ENCODE results near the gene ISG20L2.

The ISG20L2 gene

DNA sequence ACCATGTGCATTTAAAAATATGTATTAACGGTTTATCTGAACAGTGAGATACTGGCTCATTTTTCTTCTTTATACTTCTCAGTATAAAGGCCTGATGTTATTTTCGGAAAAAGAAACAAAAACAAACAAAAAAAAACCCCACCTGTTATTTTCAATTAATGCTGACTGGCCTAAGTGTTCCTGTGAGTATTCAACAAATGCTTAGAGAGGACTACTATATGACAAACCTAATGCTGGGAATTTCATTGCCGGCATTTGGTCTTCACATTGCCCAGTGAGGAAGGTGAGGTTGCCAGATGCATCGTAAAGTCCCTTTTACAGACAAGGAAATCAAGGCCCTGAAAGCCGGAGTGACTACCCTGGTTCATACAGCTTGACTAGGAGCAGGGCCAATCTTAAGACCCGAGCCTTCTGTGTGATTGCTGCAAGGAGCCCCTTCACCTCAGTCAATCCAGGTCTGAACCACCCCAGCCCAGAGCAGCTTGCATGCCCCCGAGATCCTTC is 11.7 kb upstream of the ISG20L2 start:
- no peak for DNase-seq

DNA sequence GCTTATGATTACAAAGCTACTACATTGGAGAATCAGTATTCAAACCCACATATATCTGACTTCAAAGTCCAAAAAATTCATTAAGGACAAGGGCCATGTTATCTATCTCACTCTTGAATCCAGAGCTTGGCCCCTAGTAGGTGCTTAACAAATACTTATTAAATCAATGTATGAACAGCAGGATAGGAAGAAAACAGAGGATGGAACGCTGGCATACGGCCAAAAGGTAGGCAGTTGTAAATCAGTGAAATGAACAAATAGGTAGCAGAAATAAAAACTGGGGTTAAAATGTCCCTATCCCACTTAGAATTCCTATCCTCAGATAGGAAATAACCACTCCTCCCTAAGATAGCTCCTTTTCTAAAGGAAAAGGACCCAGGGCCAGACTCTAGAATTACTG is 10.3 kb upstream of the ISG20L2 start:
- no peak for DNase-seq

DNA sequence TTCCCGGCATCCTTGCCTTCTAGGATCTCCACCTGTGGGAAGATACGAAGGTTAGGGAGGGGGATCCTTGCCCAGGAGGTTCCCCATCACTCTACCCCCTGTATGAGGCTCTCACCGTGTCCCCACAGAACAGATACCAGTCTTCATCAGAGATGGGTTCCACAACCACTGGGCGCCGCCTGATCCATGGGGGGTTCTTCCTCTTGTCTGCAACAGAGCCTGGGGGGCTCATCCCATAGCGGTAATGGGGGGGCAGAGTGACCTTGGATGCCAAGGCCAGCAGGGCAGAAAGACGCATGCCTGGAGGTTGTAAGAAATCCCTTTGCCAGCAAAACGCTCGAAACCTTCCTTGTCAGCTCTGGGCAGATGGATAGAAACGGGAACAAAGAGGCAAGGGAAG is 9.8 kb upstream of the ISG20L2 start:
- no peak for DNase-seq

GRCh38 chr1:156733989-156734584 is 5.5 kb upstream of the ISG20L2 start:
- no peak for DNase-seq

DNA sequence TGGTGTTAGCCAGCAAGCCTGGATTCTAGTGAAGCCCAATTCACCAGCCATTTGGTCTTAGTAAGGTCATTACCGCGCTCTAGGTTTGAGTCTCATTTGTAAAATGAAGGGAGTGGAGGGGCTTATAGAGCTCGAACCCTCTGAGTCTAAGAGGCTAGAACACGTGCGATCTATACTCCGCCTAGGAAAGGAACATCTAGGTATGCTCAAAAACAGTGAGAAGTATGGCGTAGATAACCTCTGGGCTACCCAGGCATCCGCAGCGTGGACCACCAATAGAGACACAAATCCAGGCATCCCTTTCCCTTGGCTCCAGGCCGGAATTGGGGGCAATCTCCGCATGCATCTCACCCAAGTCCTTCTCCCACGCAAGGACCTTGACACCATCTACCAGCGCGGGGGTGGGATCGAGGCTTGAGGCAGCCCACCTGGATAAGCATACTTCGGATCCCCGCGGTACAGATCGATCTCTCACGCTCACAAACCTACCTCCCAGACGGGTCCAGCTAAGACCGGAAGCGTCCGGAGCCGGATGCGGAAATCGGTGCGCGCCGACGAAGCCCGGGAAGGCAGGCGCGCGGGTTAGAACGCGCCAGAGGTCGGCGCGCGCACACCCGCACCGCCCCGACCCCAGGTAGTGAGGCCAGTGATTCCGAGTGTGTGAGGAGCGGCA is 504 bp downstream of the ISG20L2 start, which contains the start of gene METTL25B:
Gene METTL25B (plus strand): TSS at position 544 of the 673 bp plus-strand sequence. CDS start 636 bp downstream, outside the sequence.
- peak; percentile 75 for DNase-seq

DNA sequence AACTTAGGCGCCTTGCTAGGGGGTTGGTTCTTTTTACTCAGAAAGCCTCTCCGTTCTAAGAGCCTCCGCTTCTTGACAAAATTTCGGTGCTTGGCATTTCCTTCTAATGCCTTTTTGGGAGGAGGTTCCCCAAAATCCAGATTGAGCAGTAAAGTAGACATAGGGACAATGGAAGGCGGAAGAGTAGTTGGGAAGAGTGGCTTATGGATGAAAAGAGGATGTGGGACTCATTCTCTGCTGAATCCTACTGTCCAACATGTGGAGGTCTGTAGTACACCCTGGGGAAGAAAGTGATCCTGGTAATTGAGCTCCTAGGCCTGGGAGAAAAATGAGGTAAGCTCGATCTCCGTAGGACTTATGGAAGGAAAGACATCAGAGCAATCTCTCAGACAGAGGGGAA is 1.1 kb downstream of the ISG20L2 start:
- DNase-seq = no peak

GRCh38 chr1:156726549-156727226 is 1.9 kb downstream of the ISG20L2 start:
- DNase-seq = peak; percentile 72

DNA sequence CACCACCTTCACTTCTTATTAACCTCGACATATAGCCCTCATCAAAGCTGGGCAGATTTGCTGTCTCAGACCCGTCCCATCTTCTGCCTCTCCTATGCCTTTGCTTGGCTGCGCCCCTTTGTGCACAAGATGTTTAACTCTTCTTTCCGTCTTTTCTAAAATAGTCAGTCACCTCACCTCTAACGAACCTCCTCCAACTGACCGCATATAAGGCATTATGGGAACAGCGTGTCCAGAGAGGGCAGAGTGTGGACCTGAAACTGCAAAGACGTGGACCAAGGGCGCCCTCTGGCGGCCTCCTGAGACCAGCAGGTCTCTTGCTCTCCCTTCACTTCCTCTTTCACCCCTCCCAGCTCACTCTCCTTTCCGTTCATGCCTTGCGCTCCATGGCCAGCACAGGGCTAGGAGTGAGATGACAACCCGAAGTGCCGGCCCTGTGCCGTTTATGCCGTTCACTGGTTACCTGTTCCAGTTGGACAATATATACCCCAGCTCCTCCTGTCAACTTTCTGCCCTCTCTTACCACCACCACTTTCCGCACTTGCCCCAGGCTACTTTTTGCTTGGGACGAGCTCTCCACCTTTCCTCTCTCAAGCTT is 2.8 kb downstream of the ISG20L2 start:
- DNase-seq = peak; percentile 86

DNA sequence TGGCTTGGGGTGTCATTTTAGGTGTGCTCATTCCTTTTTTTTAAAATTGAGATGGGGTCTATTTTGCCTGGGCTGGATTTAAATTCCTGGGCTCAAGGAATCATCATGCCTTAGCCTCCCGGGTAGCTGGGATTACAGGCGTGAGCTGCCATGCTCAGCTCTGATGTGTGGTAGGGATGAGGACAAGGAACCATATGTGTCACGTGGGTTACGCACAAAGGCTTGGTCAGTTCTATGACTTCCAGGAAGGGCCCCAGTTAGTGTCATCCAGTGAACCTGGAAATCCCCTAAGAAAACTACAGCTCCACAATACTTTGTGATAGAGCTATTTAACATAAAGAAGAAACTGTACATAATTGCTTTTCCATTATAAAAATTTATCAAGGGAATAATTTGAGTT is 7.0 kb downstream of the ISG20L2 start:
- no peak for DNase-seq

- no peak for DNase-seq
These were observed 7.4 kb downstream of the ISG20L2 start for GRCh38 chr1:156721131-156721530.

DNA sequence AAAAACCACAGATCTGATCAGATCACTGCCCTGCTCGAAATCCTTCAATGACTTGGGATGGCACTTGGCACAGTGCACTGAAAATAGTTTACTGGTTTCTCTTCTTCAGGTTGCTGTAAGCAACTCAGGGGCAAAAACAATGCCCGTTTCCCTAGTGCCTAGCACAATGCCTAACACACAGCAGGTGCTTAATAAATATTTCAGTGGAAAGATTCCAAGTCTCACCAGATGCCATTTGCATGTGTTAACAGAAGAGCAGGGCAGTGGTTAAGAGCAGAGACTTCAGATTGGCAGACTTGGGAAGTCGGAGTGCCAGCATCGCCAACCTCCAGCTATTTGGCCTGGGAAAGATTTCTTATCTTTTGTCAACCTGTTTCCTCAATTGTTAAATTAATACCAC is 11.2 kb downstream of the ISG20L2 start:
- no peak for DNase-seq

GRCh38 chr1:156714830-156715229 is 13.7 kb downstream of the ISG20L2 start:
- DNase-seq = no peak

DNA sequence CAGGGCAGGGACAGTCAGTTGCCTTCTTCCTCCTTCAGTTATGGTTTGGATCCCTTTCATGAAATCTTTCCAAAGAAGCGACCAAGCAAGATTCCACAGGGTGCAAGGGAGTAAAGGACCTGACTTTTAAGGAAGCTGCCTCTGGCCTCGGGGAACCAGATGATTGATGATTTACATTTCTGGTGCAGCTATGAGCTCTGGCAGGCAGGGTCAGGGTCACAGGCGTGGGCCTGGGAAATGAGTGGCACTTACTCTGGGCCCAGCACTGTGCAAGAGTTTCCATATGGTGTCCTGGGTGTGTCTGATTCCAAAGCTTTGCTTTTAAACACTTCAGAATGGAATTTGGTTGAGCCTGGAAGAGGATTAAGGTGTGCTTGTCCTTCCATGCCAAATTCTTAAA is 15.9 kb downstream of the ISG20L2 start:
- peak; percentile 47 for DNase-seq

GRCh38 chr1:156711011-156711817 is 17.4 kb downstream of the ISG20L2 start:
- no peak for DNase-seq

GRCh38 chr1:156709757-156710489 is 18.6 kb downstream of the ISG20L2 start:
- peak; percentile 29 for DNase-seq

GRCh38 chr1:156709031-156709430 is 19.5 kb downstream of the ISG20L2 start:
- DNase-seq = no peak

DNA sequence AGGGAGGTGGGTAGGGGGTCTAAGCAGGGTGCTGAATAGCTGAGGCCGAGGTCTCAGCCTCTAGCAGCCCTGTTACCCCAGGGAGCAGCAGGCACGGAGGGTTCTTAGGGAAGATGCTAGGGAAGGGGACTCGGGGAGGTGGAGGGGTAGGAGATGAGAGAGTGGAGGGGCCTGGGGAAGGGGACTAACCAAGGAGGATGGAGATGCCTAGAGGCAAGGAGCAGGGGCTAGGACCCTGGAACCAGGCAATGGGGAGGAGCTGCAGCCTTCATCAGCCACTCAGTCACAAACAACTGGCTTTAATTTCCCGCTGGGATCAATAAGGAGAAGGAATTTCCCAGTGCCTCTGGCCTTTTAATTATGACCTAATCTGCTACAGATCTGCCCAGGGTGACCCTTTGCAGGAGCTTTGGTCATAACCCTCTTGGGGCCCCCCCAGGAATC is 20.3 kb downstream of the ISG20L2 start:
- no peak for DNase-seq

DNA sequence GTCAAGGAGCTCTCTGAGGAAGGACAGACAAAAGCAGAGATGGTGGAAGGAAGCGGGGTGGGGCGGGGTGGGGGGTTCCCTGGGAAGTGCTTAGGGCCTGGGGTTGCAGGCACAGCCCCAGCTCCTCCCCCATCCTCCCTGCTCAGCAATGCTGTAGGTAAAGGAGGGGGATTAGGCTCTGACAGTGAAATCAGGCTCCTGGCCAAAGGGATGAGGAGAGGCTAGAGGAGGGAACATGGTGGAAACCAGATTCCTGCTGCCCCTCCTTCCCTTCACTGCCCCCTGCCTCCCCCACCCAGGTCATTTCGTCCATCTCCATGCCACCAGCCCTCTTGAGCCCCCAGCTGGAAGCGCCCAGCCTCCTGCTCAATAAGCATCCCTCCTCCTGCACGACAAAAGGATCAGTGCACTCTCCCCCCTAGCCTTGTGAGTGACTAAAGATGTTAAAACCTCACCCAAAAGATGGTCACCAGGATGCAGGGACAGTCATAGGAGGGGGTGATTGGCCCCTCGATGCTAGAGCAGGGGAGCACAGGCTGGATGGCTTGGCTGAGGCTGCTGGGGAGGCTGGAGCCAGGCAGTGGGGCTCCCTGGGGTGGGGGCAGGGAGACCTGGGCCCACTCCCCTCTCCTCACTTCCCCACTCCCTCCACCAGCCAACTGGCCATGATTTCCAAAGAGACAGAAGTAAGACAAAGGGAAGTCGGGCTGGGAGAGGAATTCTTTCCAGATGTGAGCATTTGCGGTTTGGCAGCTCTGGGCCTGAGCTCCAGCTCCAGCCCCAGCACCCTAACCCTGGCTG is 20.9 kb downstream of the ISG20L2 start:
- peak; percentile 58 for DNase-seq

GRCh38 chr1:156706657-156707416 is 21.7 kb downstream of the ISG20L2 start:
- DNase-seq = peak; percentile 65

Data from HCEC 1CT (cell line).